NCI-H1417 (cell line): ENCODE measurements around the gene MRPL52.
A peak's percentile ranks its signal among the peaks of the same experiment; 100 is the strongest.
"Not testable (repeated sequence)": the region's sequence is repeated elsewhere in the genome, so short reads cannot be mapped to it uniquely, and the experiment has no call there.

ENCODE experiments used
- DNase-seq, 3 experiments: peaks; one replicate each; lab custom pipeline; 2025; lab: John Stamatoyannopoulos, UW

The MRPL52 gene

DNA sequence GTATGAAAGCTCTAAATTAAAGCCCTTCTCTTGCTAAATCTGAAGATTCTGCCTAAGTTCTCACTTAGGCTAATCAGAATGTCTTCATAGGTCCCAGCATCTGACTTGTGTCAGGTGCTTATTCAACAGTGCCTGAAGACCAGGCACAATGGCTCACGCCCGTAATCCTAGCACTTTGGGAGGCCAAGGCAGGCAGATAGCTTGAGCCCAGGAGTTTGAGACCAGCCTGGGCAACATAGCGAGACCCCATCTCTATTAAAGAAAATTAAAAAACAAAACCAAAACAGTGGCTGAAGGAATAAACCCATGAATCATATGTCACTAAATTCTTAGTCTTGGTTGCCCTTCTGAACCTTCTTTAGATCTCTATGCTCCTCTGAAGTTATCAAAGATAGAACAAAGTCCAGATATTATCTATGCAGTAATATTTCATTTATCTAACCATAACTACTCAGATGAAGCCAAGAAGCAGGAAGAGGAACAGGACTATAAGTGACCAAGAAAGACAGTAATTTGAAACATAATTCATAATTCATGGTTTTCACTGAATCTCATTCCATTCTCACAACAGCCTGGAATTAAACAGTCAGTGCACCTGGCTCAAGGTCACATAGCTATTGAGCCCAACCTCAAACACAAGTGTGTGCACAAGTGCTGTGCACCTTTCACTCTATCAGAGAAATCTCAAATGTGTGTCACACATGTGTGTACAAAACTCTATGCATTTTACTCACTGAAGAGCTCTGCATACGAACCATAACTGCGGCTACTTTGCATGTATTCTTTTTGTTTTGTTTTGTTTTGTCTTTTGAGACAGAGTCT, 21.1 kb upstream of the MRPL52 start:
- DNase-seq, result no peak

DNA sequence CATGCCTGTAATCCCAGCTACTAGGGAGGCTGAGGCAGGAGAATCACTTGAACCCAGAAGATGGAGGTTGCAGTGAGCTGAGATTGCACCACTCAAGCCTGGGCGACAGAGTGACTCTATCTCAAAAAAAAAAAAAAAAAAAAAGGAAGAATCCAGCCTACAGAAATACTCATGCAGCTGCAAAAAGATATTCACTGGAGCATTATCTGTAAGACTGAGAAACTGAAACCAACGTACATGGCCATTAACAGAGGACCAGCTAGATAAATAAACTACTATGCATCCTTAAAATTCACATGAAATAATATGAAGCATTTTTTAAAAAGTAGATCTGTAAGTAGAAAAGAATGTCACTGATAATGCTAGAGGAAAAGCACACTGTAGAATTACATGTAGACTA, 18.0 kb upstream of the MRPL52 start:
- DNase-seq, result no peak

DNA sequence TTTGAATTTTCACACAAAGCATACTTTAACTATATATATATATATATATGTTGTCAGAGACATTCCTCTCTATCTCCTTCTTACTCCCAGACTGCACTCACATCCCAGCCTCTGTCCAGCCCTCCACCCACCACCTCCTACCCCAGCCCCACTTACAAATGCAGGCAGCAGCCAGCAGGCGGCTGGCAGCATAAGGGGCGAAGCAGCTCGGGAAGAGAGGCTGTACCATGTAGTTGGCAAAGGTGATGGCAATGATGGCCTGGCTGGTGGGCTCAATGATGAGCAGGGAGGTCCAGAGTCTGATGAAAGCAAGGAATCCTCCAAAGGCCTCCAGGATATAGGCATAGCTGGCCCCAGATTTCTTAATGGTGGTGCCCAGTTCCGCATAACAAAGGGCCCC, 16.9 kb upstream of the MRPL52 start:
- no peak for DNase-seq

DNA sequence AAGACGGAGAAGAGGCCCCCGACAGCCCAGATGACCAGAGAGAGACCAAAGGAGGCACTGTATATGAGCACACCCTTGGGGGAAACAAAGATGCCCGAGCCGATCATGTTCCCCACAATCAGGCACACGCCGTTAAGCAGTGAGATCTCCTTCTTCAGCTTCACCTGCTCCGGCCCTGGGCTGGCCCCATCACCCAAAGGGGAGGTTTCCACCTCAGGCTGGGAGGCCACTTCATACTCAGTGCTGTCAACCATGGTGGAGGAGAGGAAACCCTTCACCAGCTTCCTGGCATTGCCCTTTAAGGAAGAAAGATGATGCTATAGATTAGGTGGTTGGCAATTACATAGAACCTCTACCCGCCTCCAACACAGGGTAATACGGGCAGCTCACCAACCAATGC, 16.5 kb upstream of the MRPL52 start:
- DNase-seq, result no peak

DNA sequence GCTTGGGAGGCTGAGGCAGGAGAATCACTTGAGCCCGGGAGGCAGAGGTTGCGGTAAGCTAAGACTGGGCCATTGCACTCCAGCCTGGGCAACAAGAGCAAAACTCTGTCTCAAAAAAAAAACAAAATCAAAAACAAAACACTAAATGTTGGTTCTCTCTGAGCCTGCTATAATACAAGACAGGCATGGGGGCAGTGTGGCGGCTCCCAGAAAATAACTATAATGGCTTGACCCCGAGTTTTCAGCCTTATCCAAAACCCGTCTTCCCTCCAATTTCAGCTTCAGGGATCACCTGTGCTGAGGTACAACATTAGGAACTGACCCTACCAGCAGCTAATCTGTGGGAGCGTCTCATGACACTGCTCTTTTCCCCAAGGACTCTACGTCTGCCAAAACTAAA, 15.3 kb upstream of the MRPL52 start:
- no peak for DNase-seq

DNA sequence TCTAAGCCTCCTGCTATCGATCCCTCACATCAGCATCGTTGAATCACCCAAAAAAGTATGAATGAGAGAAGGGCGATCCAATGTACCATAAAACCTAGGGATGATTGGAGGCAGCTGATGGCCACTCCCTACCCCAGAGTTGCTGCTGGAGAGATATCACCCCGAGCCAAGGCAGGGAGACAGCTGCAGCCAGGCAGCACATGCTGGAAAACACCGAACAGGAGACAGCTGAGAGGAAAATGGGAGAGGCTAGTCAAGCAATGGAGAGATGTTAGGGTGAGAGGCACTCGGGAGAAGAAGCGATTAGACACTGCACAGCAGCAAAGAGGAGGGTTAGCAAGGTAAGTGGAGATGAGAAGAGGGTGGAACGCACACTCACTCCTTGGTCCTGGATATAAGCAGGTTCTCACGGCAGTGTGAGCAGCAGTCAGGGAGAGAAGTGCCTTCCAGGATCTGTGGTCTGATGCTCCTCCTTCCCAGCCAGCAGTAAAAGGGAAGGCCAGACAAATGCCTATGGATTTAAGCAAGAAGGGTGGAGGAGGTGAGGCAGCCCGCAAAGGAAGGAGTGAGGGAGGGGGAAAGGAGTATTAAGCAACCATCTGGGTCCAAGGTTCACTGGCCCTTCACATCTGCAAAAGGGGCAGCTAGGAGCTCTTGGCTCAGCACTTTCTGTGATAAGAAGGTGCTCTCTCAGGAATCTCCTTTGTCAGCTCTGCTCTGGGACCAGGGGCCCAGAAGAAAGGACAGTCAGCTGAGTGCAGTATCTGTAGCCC, 14.6 kb upstream of the MRPL52 start, which contains the start of gene SLC7A7:
TSS of gene SLC7A7 (minus strand) at position 495 of the 773 bp plus-strand sequence. CDS start 2,037 bp downstream, outside the sequence.
- DNase-seq, result no peak

DNA sequence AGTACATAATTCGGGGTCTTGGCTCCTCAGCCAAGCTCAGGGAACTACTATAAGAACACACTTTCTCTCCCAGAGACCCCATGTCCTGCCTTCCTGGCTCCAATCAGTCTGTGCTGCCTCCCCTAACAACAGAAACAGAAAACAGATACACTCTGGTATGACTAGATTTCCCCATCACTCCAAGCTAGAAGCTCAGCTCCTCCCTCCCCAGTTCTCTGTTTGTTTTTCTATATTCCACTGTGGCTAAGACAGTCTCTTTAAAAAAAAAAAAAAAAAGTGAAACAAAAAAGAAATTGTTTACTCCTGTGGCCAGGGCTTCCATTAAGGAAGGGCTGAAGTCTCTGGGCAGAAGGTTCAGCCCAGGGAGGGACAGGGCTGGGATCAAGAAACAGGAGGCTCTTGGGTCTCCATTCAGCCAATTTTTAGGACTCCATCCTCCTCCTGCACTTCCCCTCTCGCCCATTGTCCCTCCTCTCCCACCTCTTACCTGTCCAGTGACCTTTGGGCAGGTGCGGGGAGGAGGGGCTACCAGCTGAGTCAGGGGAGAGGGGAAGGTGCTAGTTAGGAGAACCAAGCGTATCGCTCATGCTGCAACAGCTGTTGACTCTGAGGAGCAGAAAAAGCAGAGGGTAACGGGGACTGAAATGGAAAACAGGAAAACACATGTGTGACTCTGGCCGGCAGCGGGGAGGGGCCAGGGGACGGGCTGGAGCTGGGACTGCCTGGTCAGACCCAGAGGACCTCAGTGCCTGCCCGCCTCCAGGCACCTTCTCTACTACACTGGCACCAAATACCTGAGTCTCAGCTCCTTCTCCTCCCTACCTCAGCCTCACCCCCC, 10.3 kb upstream of the MRPL52 start:
- DNase-seq, result peak in 1 of 3 experiments; percentile 15

DNA sequence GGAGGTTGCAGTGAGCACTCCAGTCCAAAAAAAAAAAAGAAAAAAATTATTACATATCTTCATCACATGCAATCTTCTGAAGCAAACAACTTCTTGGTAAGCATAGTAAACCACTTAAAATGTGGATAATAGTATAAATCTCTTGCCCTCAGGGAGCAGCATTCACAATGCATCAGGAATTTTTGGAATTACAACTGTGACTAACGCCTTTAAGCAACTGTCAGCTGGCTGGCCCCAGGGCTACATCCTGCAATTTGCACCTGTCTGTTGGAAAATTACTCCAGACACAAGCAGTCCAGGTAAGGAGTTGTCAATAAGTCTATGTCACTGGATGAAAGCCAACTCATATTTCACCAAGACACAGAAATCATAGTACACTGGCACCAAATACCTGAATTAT, 9.0 kb upstream of the MRPL52 start:
- peak in 2 of 3 experiments; percentile 62 to 87 for DNase-seq

DNA sequence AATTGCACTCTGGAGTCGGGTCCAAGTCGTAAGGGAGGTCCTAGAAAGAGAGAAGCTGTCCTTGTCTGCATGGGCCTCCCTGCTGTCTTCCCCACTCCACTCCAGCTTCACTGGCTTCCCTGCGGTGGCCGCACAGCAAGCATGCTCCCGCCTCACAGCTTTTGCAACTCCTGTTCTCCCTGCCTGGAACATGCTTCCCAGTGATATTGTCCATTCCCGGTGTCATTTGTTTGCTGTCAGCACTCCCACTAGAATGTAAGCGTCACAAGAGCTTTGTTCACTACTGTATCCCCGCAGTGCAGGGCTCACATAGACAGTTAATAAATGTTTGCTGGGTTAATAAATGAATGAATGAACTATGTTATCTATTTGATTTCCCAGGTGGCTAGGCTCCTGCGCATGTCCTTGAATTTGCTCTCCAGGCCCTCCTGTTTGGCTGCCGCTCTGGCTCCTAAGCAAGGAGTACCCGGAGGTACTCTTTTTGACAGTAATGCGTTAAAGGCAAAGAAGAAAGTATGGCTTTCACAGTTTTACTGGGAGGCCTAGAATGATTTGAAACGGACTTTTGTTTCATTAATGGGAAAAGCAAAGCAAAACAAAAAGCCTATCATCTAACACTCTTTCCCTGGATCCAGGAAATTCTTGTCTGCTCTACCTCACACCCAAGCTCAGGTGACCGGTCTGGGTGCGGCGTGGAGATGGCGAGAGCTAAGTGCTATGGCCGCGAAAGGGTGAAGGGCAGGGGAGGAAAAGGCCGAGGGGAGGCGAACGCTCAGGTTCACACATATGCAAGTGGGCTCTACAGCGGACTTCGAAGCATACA, 8.3 kb upstream of the MRPL52 start:
- DNase-seq, result peak in 2 of 3 experiments; percentile 70 to 87

DNA sequence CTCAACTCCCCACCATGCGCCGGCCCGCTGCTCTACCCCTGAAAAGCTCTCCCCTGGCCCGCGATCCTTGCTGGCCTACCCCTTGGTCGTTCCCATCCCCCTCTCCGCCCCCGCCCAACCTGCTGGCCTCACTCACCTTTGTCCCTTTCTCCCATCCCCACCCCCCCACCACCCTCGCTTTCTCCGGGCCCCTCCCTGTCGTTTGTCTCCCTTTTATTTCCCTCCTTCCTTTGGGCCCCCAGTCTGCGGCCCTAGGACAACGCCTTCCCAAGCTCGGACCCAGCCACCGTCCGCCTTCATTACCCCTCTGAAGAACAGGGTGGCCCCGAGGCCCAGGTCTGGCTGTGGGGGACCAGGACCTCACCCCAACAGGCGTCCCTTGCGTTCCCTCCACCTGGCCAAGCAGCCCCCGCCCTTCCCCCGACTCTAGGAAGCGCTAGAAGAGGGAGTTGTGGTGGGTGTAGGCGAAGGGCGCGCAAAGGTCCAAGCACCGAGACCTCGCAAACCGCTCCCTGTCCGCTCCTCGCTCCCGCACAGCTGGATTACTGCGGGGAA, 7.6 kb upstream of the MRPL52 start:
- DNase-seq, result no peak

DNA sequence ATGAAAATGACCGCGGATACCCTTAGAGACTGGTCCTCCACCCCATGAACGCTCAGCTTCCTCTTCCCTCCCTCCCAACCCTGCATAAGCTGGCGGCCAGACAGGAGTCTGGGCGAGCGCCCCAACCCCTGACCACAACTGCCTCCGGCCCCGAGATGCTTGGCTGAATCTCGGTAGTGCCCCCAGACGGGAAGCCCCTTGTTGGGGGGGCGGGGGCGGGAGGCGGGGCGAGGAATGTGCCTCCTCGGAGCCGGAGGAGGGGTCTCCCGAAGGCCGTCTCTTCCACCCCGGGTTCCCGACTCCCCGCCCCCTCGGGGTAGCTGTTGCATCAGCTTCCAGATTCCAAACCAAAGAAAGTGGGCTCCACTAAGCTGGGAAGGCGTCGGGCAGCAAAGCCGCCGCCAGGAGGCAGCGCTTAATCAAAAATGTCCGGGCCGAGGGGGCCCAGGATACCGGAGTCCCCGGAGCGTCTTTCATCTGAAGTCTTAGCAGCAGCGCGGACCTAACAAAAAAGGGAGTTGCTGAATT, 7.1 kb upstream of the MRPL52 start:
- peak in 1 of 3 experiments; percentile 14 for DNase-seq

DNA sequence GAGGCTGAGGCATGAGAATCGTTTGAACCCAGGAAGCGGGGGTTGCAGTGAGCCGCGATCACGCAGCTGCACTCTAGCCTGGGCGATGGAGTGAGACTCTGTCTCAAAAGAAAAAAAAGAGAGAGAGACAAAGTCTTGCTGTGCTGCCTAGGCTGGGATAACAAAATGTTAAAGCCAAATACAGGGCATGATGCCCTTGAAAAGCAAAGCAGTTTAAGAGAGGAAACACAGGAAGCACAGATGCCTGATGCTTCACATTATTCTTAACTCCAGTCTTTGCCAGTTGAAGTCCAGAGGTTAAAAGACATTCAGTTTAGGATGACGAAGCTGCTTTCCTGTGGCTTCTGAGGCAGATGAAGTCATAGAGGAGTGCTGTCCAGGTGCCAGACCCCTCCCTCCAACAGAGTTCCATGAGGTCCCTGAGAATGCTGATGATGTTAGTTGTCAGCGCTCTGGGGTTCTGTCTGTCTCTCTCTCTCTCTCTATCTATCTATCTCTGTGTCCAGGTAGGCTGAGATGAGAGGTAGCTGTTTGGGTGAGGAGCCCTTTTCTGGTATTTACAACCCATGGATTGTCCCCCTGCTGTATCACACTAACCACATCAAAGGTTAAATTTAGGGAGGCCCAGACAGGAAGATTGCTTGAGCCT, 4.9 kb upstream of the MRPL52 start:
- DNase-seq, result no peak

DNA sequence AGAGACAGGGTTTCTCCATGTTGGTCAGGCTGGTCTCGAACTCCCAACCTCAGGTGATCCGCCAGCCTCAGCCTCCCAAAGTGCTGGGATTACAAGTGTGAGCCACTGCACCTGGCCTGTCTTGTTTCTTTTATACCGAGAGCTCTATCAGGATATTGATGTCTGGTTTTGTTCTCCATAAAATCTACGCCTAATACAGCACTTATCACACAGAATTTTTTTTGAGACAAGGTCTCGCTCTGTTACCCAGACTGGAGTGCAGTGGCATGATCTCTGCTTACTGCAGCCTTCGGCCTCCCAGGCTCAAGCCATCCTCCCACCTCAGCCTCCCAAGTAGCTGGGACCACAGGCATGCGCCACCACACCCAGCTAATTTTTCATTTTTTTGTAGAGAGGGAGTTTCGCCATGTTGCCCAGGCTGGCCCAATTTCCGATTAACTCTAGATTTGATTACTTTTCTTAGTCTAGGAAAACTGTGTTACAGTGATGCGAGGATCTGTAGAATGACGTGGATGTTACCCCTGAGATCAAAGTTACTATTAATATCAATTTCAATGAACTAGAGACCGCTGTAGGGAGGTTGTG, 519 bp upstream of the MRPL52 start:
- not testable (repeated sequence) for DNase-seq

DNA sequence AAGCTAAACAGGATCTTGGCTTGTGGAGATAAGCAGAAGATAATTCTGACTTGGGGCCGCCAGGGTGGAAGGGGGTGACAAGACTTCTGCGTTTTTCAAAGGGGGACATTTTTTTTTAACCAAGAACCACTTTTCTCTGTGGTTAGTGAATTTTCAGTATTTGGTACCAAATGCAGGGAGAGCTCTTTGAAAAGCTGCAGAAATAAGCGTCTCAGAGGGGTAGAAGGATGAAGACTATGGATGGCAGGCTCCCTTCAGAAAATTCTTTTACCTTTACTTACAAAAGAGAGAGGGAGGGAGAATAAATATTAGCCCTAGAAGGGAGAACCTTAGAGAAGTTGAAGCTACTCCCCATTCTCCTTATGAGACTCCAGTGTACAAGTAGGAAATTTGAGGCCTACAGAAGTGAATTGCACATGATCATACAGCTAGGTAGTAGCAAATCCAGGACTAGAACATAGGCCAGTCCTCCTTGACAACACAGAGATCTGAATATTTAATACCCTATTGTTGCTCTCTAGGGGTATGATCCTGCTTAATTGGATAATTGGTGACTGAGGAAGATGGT, 840 bp downstream of the MRPL52 start:
- DNase-seq, result no peak

DNA sequence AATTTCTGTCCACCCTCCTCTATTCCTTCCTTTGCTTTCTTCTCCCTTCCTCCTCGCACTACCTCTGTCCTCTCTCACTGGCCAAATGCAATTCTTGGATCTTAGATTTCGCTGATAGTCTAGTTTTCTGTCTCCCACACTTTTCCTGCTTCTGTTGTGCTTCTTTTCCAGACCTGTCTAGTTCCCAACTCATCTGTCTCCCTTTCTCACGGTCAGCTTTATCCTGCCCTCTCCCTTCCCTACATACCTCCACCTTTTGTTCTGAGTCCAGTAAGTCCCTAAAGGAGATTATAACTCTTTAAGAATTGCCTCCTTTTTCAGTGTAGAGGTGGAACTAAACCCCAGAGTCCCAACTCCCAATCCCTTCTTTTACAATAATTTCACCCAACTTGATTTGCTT, 5.8 kb downstream of the MRPL52 start:
- no peak for DNase-seq

DNA sequence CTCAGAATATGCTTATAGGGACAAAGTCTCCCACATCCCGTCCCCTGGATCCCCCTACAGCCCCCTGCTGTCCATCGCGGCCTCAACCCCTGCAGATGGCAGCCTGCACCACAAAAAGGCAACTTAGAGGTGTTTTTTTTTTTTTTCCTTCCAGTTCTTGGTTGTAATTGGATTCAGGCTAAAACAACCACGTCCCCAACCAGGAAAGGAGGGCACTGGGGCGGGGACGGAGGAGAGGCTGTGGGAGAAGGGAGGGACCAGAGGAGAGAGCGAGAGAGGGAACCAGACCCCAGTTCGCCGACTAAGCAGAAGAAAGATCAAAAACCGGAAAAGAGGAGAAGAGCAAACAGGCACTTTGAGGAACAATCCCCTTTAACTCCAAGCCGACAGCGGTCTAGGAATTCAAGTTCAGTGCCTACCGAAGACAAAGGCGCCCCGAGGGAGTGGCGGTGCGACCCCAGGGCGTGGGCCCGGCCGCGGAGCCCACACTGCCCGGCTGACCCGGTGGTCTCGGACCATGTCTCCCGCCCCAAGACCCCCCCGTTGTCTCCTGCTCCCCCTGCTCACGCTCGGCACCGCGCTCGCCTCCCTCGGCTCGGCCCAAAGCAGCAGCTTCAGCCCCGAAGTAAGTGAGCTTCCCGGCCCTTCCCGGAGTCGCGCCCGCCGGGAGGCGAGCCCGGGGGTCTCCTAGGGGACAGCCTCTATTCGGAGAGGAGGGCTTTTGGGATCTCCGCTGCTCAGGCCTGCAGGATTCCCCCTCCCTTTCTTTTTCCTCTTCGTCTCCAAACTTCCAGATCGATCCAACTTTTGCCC, 6.8 kb downstream of the MRPL52 start, which contains the start of gene MMP14:
TSS of gene MMP14 (plus strand) at position 285 of the 813 bp plus-strand sequence. CDS start at position 518, 233 bp downstream.
- no peak for DNase-seq

DNA sequence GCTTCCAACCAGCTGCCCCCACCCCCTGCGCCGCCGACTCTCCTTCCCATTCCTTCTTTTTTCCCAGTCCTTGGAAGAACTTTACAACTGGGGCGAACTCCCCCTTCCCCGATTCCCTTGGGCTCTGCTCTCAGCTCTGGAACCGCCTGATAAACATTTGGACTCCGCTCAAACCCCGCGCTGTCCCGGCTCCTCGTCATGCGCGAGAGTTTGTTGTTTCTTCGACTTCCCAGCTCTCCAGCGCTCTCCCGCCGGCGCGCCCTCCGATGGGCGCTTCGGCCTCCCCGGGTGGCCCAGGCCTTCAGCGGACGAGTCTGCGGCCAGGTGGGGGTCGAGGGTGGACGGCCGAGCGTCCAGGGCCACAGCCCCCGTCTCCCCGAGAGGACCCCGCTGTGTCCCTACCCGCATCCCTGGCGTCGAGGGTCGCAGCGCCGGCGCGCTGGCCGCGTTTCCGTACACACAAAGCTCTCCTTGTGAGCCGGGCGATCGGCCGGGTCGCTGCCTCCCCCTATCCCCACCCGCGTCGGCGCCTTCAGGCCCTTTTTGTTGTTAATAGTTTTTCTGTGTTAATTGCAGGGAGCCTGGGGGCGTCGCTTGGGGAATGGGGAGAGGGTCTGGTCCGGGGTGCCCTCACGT, 7.5 kb downstream of the MRPL52 start:
- no peak for DNase-seq
